Measurements from ENCODE around the gene LRMDA. TPM values are rescaled to one million over a fixed set of nuclear protein-coding genes. Genes with fewer than 3 reads are reported as not detected.

Gene LRMDA
- total and polyA plus RNA-seq, 2 of the 8 experiments (the other 6 are each of a cell fraction or from before 2014, with no cell fraction given), result 0.86 to 2.8 TPM

DNA sequence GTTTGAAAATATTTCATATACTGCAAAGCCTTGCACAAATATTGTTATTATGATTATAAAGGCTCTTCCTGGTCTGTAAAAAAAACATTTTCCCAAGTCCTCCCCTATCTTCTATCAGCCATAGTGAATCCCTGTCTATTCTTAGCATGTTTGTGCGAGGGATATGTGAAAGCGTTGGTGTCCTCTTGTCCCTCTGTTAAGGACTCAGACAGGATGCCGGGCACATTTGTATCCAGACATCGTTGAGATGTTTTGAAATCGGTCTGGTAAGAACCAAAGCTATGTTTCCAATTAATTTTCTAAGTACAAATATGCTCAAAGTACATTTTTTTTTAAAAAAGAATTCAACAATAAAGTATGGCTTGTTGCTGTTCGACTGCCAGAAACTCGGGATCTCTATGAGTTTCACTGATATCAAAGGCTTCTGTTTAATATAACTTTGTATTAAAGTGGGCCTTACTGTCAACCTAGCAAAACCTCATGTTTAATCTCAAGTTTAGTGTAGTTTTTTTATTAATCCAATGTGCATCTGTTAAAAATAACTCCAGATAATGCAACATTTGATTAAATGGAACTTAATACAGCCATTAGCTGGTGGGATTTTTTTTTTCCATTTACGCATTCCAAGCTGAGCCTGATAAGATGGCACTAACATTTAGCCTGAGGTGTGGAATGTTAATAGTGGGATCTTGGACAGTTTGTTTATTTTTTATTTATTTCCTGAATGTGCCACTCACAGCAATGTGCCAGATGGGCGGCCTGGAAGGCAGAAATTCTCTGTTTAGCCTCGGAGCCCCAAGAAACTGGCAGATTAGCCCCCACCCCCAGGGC lies 754.3 kb downstream of the LRMDA start (continued):
- TF ChIP-seq NANOG (IDR thresholded peaks at IDR 0.05; ENCODE audit: insufficient read depth, low read depth, low read length, poor library complexity, severe bottlenecking), result no peak
